Measurements from ENCODE around the gene SOX6.

GRCh38 chr11:16000065-16000464 is 356.3 kb downstream of the SOX6 start:
- TF ChIP-seq TAF1 (IDR thresholded peaks at IDR 0.05; ENCODE audit: borderline replicate concordance, insufficient read depth, low read length) (no peak), REST (IDR thresholded peaks at IDR 0.05; ENCODE audit: insufficient read depth in 1 of 2, low read depth in 2 of 2, low read length in 2 of 2) (no peak), POLR2AphosphoS5 (IDR thresholded peaks at IDR 0.05; ENCODE audit: low read depth, low read length) (no peak)
